LNCaP clone FGC (cell line): ENCODE measurements around the gene COL8A1.
"Not testable (repeated sequence)": the region's sequence is repeated elsewhere in the genome, so short reads cannot be mapped to it uniquely, and the experiment has no call there.

ENCODE experiments used
- DNase-seq: peaks from one replicate; pipeline ENCODE4 v3.0.0-alpha.2; 2011; ENCODE audit warnings: low read depth
- H3K4me3 ChIP-seq: 2 replicates; pipeline ENCODE4 v1.5.1; 2011; ENCODE audit warnings: mild to moderate bottlenecking, low read depth, low read length, control low read depth
- TF ChIP-seq, protein P1 (sequence below): IDR thresholded peaks from 2 replicates; pipeline ENCODE4 v1.5.1; 2012; ENCODE audit warnings: mild to moderate bottlenecking; ENCODE audit not compliant: control insufficient read depth, insufficient read depth; ENCODE audit errors: extremely low read depth

Gene COL8A1

DNA sequence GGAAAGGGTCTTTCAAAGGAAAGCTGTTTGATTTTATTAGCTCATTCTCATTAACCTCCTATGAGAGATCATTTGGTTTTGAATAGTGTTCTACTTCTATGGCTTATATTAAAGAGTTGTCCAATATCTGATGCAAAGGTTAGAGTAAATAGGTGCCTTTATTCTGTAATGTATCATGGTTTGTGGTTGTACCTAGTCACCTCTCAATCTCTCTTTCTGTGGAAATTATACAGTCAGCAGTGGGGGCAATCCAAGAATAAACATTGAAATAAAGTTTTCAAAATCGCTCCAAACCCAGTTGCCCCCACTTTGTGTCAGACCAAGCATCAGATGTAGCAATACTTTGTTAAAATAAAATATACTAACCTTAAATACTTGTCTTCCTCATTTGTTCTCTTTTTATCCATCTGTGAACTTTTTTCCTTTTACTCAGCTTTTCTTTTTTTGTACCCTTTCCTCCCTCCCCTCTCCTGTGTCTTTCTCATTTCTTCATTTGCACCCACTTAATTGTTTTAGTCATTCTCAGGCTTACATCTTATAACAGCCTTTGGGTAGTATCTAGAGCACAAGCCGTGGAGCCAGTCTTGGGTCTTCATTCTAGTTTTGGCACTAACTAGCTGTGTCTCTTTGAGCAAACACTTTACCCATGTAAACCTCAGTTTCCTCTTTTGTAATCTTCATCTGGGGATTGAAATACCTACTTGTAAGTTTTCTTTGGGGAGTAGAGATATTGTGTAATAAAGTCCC is 196.0 kb downstream of the COL8A1 start:
- TF ChIP-seq, protein P1, sequence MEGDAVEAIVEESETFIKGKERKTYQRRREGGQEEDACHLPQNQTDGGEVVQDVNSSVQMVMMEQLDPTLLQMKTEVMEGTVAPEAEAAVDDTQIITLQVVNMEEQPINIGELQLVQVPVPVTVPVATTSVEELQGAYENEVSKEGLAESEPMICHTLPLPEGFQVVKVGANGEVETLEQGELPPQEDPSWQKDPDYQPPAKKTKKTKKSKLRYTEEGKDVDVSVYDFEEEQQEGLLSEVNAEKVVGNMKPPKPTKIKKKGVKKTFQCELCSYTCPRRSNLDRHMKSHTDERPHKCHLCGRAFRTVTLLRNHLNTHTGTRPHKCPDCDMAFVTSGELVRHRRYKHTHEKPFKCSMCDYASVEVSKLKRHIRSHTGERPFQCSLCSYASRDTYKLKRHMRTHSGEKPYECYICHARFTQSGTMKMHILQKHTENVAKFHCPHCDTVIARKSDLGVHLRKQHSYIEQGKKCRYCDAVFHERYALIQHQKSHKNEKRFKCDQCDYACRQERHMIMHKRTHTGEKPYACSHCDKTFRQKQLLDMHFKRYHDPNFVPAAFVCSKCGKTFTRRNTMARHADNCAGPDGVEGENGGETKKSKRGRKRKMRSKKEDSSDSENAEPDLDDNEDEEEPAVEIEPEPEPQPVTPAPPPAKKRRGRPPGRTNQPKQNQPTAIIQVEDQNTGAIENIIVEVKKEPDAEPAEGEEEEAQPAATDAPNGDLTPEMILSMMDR: no peak
- H3K4me3 ChIP-seq: no peak overlapping the region

DNA sequence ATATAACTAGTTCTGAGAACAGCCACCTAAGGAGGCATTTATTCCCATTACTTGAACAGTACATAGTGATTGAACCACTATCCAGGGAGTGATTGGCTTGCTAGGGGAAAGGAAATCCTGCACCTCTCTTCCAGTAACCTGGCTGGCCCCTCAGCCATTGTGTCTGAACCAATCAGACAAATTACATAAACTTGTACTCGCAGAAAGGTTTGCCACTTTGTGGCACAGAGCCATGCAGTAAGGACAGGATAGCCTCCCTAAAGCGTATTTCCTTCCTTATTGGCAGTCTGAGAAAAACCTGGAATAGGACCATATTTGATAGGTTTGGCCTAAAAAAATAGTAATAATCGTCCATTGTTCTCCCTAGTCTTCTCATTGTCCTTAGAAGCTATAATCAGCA is 198.3 kb downstream of the COL8A1 start:
- no peak for DNase-seq
- H3K4me3 ChIP-seq: no peak overlapping the region
- TF ChIP-seq, protein P1: no peak

More for the DNA sequence above, 196.0 kb downstream of the COL8A1 start:
- DNase-seq: no peak

DNA sequence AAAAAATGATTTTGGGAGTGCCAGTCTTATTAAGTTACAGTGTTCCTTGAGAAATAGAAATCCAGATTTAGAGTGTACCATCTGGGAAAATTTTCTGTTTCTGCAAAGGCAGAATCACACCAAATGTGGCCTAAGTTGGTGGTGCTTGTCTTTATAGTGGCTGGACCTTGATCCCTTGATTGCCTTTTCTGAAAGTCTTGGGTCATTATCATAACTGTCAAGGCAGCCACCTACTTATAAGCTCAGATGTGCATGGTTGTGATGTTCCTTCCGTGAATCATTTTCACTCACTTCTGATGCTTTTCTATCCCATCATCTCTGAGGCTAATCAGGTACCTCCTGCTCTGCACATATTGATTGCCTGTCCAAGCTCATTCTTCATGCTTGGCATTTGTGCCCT is 199.3 kb downstream of the COL8A1 start:
- TF ChIP-seq, protein P1: no peak
- H3K4me3 ChIP-seq: no peak overlapping the region
- DNase-seq: no peak

DNA sequence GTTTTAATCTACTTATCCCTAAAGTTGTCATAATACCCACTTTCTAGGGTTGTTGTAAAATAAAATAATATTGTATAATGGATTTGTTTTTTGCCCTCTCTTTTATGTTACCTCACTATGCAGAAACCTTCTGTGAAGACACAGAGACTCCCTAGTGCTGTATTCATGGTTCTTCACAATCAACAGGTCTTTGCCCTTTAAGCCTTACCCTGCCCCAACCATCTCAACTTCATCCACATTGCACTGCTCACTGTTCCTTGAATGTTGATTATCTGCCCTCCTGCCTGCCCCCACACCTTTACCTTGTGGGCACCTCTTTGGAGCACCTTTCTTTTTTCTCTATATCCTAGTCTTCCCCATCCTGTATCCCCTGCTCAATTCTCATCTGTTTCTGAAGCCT is 200.4 kb downstream of the COL8A1 start:
- no peak for DNase-seq
- TF ChIP-seq, protein P1: no peak
- no peak overlapping the region for H3K4me3 ChIP-seq

DNA sequence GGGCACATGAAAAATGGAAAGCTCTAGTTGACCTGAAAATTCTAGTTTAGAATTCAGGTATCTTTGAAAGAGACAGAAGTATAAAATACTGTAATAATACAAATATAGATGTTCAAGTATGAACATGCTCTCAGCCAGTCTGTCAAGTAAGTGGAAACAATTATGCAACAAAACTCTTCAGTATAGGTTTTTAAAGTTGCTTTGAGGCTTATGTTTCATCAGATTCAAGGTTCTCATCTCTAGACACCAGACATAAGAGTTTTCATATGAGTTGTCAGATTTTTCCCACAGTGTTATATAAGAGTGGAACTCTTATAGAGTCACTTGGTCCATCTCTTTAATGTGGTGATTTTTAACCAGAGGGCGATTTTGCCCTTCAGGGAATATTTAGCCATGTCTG is 201.2 kb downstream of the COL8A1 start:
- TF ChIP-seq, protein P1: no peak
- no peak overlapping the region for H3K4me3 ChIP-seq
- DNase-seq: no peak

DNA sequence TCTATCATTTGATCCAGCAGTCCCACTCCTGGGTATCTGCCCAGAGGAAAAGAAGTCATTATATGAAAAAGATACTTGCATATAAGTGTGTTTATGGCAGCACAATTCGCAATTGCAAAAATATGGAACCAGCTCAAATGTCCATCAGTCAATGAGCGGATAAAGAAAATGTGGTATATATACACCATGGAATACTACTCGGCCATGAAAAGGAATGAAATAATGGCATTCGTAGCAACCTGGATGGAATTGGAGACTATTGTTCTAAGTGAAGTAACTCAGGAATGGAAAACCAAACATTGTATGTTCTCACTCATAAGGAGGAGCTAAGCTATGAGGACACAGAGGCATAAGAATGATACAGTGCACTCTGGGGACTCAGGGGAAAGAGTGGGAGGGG is 203.6 kb downstream of the COL8A1 start:
- H3K4me3 ChIP-seq, DNase-seq: not testable (repeated sequence)

DNA sequence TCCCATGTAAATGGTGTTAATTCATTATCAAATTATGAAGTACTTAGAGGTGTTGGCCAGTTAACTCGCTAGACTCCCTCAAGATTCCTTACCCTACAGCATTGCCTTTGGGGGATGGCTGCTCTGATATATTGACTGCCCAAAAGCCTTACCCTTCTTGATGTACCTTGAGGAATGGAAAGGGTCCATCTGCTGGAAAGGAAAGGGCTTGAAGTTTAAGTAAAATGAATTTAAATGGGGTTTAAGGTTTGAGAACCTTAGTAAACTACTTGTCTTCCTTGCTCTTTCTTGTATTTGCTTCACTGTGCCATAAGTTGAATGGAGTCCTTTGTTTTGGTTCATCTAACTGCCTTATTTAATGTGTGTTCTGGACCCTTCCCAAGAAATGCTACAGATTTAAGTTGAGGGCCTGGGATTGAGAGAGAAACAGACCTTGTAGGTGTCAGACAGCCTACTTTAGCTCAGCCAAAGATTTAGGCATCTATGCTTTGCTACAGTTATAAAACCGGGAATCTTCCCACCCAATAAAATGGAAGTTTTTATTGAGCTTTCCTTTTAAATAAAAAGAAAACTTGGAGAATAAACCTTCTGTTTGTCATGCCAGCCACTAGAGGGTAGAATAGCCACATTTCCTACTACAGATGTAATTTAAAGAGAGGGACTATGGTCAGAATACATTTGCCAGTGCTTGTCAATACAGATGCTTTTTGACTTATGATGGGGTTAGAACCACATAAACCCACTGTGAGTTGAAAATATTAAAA is 204.6 kb downstream of the COL8A1 start:
- TF ChIP-seq, protein P1: peak; percentile 55
- DNase-seq: peak; percentile 46
- H3K4me3 ChIP-seq: no peak overlapping the region
